Renal pelvis (tissue), 4 donors: ENCODE data around the gene F11. TPM values are rescaled to one million over a fixed set of nuclear protein-coding genes. Genes with fewer than 3 reads are reported as not detected.
A peak's percentile ranks its signal among the peaks of the same experiment; 100 is the strongest.
"Not testable (repeated sequence)": the region's sequence is repeated elsewhere in the genome, so short reads cannot be mapped to it uniquely, and the experiment has no call there.

Source experiments
- DNase-seq: peaks from one replicate; pipeline ENCODE4 v3.0.0-alpha.2; 2013
- polyA plus RNA-seq, 3 donors: library from polyadenylated mRNA; unstranded; fragments of 120-200 nt; gene quantifications; one replicate each; pipeline ENCODE4 v1.2.1, GENCODE V29; 2013; ENCODE audit not compliant: insufficient read length in 3 of 3

Gene F11
- polyA plus RNA-seq, 3 donors: 1.9 to 5.1 (median 3.7) TPM

GRCh38 chr4:186249785-186250754, 15.9 kb upstream of the F11 start:
- DNase-seq: no peak

- DNase-seq: no peak
These were observed 15.2 kb upstream of the F11 start for GRCh38 chr4:186250760-186251159.

- DNase-seq: no peak
These were observed 10.9 kb upstream of the F11 start for GRCh38 chr4:186255122-186255521.

GRCh38 chr4:186258216-186258811, 7.7 kb upstream of the F11 start:
- DNase-seq: no peak

- no peak for DNase-seq
These were observed 5.9 kb upstream of the F11 start for GRCh38 chr4:186260117-186260503.

- DNase-seq: no peak
These were observed 5.2 kb upstream of the F11 start for GRCh38 chr4:186260504-186261448.

GRCh38 chr4:186264660-186265059, 1.3 kb upstream of the F11 start:
- DNase-seq: no peak

- not testable (repeated sequence) for DNase-seq
These were observed 739 bp upstream of the F11 start for GRCh38 chr4:186265250-186265649.

- peak; percentile 21 for DNase-seq
These were observed 904 bp downstream of the F11 start for GRCh38 chr4:186266729-186267456.

- DNase-seq: no peak
These were observed 5.2 kb downstream of the F11 start for GRCh38 chr4:186271081-186271678.

GRCh38 chr4:186272699-186273391, 6.9 kb downstream of the F11 start:
- no peak for DNase-seq

GRCh38 chr4:186273392-186273789, 7.4 kb downstream of the F11 start:
- DNase-seq: not testable (repeated sequence)

- DNase-seq: no peak
These were observed 17.3 kb downstream of the F11 start for GRCh38 chr4:186283311-186283710.

- no peak for DNase-seq
These were observed 19.2 kb downstream of the F11 start for GRCh38 chr4:186285147-186285546.

- DNase-seq: no peak
These were observed 20.6 kb downstream of the F11 start for GRCh38 chr4:186286581-186286980.

GRCh38 chr4:186291256-186291890, 25.4 kb downstream of the F11 start:
- DNase-seq: no peak

- DNase-seq: no peak
These were observed 28.2 kb downstream of the F11 start for GRCh38 chr4:186294160-186294559.

GRCh38 chr4:186296481-186296880, 30.5 kb downstream of the F11 start:
- DNase-seq: no peak

GRCh38 chr4:186297013-186297645, 31.1 kb downstream of the F11 start:
- peak; percentile 58 for DNase-seq
